BLaER1 (cell line): ENCODE measurements around the gene SLC29A3.

Source experiments
- H3K27ac ChIP-seq: shearing (Covaris generic); formaldehyde crosslinking; 2 replicates; pipeline ENCODE4 v1.8.1; 2022
- H3K27me3 ChIP-seq: shearing (Covaris generic); formaldehyde crosslinking; 2 replicates; pipeline ENCODE4 v1.8.1; 2022
- H3K36me3 ChIP-seq: shearing (Covaris generic); formaldehyde crosslinking; 2 replicates; pipeline ENCODE4 v1.8.1; 2022
- H3K4me1 ChIP-seq: shearing (Covaris generic); formaldehyde crosslinking; 2 replicates; pipeline ENCODE4 v1.8.1; 2022
- H3K4me2 ChIP-seq: shearing (Covaris generic); formaldehyde crosslinking; 2 replicates; pipeline ENCODE4 v1.8.1; 2022
- H3K4me3 ChIP-seq: shearing (Covaris generic); formaldehyde crosslinking; 2 replicates; pipeline ENCODE4 v1.8.1; 2022
- H3K9ac ChIP-seq: shearing (Covaris generic); formaldehyde crosslinking; 2 replicates; pipeline ENCODE4 v1.8.1; 2022
- H3K9me3 ChIP-seq: shearing (Covaris generic); formaldehyde crosslinking; 2 replicates; pipeline ENCODE4 v1.8.1; 2022
- H4K20me1 ChIP-seq: shearing (Covaris generic); formaldehyde crosslinking; 2 replicates; pipeline ENCODE4 v1.8.1; 2022
- Cebpa-rat ChIP-seq: shearing (Covaris generic); IDR thresholded peaks from 2 replicates; pipeline ENCODE4 v1.8.1; 2022

Gene SLC29A3

DNA sequence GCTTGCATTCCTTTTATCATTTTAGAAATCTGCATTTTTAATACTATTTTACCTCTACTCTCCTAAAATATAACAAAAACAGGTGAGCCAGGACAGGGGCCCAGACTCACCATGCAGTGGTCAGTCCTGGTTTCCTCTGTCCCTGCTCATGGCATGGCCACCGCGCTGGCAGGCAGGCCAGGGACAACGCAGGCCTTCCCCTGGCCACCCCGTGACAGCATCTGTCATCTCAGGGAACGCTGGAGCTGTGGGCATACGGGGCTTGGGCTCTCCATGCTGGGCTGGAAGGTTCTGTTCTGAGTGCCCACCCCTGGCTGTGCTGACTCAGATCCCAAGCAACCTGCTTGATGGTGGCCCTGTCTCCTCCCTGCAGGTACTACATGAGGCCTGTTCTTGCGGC is 42.5 kb downstream of the SLC29A3 start:
- no peak for TF ChIP-seq Cebpa-rat
- H3K36me3 ChIP-seq: peaks cover 92% of the 10 kb centered on the region
- no peak overlapping the region for H3K27ac ChIP-seq
- H4K20me1 ChIP-seq: no peaks in the 10 kb centered on the region
- H3K9ac ChIP-seq: no peak overlapping the region
- H3K9me3 ChIP-seq: no peaks in the 10 kb centered on the region
- H3K4me1 ChIP-seq: no peaks in the 10 kb centered on the region
- no peak overlapping the region for H3K4me2 ChIP-seq
- H3K4me3 ChIP-seq: no peak overlapping the region
- no peaks in the 10 kb centered on the region for H3K27me3 ChIP-seq

DNA sequence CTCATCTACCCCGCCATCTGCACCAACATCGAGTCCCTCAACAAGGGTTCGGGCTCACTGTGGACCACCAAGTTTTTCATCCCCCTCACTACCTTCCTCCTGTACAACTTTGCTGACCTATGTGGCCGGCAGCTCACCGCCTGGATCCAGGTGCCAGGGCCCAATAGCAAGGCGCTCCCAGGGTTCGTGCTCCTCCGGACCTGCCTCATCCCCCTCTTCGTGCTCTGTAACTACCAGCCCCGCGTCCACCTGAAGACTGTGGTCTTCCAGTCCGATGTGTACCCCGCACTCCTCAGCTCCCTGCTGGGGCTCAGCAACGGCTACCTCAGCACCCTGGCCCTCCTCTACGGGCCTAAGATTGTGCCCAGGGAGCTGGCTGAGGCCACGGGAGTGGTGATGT is 43.1 kb downstream of the SLC29A3 start:
- Histone ChIP-seq H3K4me1 (no peaks in the 10 kb centered on the region), H3K9me3 (no peaks in the 10 kb centered on the region)

DNA sequence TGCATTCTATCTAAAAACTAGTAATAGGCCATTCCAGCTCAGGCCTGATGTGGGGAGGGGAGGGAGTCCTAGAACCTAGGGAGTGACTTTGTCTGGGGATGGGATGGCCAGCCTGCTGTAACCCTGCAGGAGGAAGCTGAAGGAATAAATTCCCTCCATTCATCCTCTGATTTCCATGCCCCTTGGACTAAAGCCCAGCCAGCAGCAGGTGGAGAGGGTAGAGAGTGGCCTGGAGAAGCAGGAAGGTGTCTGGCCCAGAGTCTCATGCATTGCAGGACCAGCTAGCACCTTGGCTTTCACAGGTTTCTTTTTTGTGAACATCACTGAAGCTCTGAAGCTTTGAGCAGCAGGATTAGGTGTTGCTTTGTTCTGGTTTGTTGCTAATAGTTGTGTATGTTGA is 44.9 kb downstream of the SLC29A3 start:
- Histone ChIP-seq H3K27me3 (no peaks in the 10 kb centered on the region), H3K4me2 (no peak overlapping the region), H3K4me3 (no peak overlapping the region), H3K27ac (no peak overlapping the region), H3K4me1 (no peaks in the 10 kb centered on the region), H4K20me1 (no peaks in the 10 kb centered on the region), H3K9ac (no peak overlapping the region), H3K9me3 (no peaks in the 10 kb centered on the region), H3K36me3 (peaks cover 69% of the 10 kb centered on the region)
- TF ChIP-seq Cebpa-rat: no peak

More for the DNA sequence above, 43.1 kb downstream of the SLC29A3 start:
- H3K9ac ChIP-seq: no peak overlapping the region
- H3K4me3 ChIP-seq: no peak overlapping the region
- H3K27me3 ChIP-seq: no peaks in the 10 kb centered on the region
- no peaks in the 10 kb centered on the region for H4K20me1 ChIP-seq
- no peak overlapping the region for H3K27ac ChIP-seq
- TF ChIP-seq Cebpa-rat: no peak
- no peak overlapping the region for H3K4me2 ChIP-seq
- peaks cover 87% of the 10 kb centered on the region for H3K36me3 ChIP-seq

DNA sequence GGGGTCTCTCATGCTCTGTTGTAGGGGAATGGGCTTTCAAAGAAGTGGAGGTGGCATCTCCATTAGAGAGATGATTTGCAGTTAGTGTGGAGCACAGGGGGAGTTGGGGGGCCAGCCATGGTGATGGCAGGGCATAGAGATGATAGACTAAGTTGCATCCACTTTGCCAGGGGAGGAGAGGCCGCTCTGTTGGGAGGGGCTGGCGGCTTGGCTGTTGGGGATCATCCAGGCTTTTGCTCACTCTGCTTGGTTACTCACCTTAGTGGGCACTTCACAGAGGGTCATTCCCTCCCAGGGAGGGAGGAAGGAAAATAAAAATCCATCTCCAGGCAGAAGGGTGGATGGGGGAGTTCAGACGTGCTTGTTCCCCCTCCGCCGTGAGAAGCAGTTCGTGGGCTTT is 46.3 kb downstream of the SLC29A3 start:
- H3K4me1 ChIP-seq: no peaks in the 10 kb centered on the region

DNA sequence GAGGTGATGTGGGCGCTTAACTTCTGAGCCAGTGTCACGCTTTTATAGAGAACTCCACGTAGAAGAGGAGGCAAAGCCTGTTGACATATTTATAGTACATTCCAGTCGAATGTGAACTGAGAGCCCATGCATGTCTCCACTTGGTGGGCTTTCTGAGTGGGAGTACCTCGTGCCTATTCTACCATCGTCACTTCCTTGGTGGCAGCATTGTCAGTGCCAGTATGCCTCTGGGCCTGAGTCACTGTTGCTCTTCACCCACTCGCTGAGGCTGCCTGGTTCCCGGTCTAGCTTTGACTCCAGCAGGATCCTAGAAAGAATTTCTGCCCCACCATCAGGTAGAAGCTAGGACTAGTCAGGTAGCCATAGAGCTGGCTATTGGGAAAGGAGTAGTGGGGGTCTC is 47.6 kb downstream of the SLC29A3 start:
- H3K4me2 ChIP-seq: no peak overlapping the region

More for the DNA sequence above, 46.3 kb downstream of the SLC29A3 start:
- Histone ChIP-seq H3K4me3 (no peak overlapping the region), H3K4me2 (no peak overlapping the region), H3K9me3 (no peaks in the 10 kb centered on the region), H4K20me1 (no peaks in the 10 kb centered on the region), H3K27ac (no peak overlapping the region), H3K36me3 (peaks cover 54% of the 10 kb centered on the region), H3K9ac (no peak overlapping the region), H3K27me3 (no peaks in the 10 kb centered on the region)
- TF ChIP-seq Cebpa-rat: no peak

DNA sequence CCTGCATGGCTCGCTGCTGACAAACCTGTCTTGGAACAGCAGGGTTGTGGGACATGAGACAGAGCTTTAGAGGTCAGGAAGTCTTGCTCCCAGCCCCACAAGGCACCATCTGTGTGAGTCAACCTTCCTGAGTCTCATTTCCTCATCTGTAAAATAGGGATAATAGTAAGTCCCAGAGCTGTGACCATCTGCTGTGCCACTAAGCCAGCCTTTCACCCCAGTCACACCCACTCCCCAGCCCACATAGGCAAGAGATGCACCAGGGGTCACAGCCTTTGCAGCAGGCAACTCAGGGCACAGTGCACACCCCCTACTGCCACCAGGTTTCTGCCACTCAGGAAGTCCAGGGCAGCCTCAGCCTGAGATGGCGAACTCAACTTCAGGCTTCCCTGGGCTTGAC is 48.2 kb downstream of the SLC29A3 start:
- Histone ChIP-seq H3K4me3 (no peak overlapping the region), H3K36me3 (peaks cover 35% of the 10 kb centered on the region), H3K4me2 (no peak overlapping the region), H3K27ac (no peak overlapping the region), H3K9me3 (no peaks in the 10 kb centered on the region), H4K20me1 (no peaks in the 10 kb centered on the region), H3K4me1 (peaks cover 8% of the 10 kb centered on the region; the same call in 1 of the 2 replicates), H3K27me3 (no peaks in the 10 kb centered on the region), H3K9ac (no peak overlapping the region)
- TF ChIP-seq Cebpa-rat: no peak

More for the DNA sequence above, 47.6 kb downstream of the SLC29A3 start:
- H3K9me3 ChIP-seq: no peaks in the 10 kb centered on the region
- no peaks in the 10 kb centered on the region for H3K27me3 ChIP-seq
- no peak overlapping the region for H3K9ac ChIP-seq
- no peaks in the 10 kb centered on the region for H4K20me1 ChIP-seq
- no peak for TF ChIP-seq Cebpa-rat
- peaks cover 3% of the 10 kb centered on the region; the same call in 1 of the 2 replicates for H3K4me1 ChIP-seq
- peaks cover 41% of the 10 kb centered on the region for H3K36me3 ChIP-seq
- no peak overlapping the region for H3K4me3 ChIP-seq
- H3K27ac ChIP-seq: no peak overlapping the region

DNA sequence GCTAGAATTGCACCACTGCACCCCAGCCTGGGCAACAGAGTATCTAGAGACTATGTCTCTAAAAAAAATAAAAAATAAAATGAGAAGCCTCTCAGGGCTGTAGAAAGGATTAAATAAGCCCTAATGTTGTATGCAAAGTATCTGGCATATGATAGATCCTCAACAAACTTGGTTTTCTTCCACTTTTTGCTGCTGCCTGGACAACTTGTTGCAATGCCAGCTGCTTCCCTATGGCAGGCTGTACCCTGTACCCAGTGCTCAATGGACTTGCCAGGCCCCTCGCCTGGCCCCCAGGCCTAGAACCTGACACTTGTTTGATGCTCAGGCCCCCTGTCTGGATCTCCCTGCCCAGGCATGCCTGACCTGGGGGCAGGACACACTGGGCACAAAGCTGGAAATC is 49.1 kb downstream of the SLC29A3 start:
- Histone ChIP-seq H3K9ac (no peak overlapping the region), H3K4me2 (no peak overlapping the region), H3K4me3 (no peak overlapping the region), H3K4me1 (peaks cover 8% of the 10 kb centered on the region; the same call in 1 of the 2 replicates), H4K20me1 (no peaks in the 10 kb centered on the region), H3K27me3 (no peaks in the 10 kb centered on the region), H3K9me3 (no peaks in the 10 kb centered on the region), H3K36me3 (peaks cover 26% of the 10 kb centered on the region), H3K27ac (no peak overlapping the region)
- no peak for TF ChIP-seq Cebpa-rat

DNA sequence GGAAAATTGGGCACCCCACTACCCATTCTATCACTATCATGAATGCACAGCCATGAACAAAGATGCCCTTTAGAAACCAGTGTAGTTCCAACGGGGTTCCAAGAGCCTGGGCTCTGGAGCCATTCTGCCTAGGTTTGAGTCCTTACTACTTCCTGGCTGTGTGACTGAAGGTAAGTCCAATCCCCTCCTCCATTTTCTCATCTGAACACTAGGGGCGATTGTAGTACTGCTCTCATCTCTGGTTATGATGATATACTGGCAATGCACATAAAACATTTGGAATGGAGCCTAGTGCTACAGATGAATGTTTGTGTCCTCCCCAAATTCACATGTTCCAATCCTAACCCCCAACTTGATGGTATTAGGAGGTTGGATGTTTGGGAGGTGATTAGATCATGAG is 49.6 kb downstream of the SLC29A3 start:
- H3K9ac ChIP-seq: no peak overlapping the region
- H3K36me3 ChIP-seq: peaks cover 24% of the 10 kb centered on the region
- no peak for TF ChIP-seq Cebpa-rat
- H4K20me1 ChIP-seq: no peaks in the 10 kb centered on the region
- no peaks in the 10 kb centered on the region for H3K27me3 ChIP-seq
- no peak overlapping the region for H3K4me3 ChIP-seq
- H3K4me2 ChIP-seq: no peak overlapping the region
- H3K4me1 ChIP-seq: peaks cover 8% of the 10 kb centered on the region; the same call in 1 of the 2 replicates
- H3K9me3 ChIP-seq: no peaks in the 10 kb centered on the region
- no peak overlapping the region for H3K27ac ChIP-seq

DNA sequence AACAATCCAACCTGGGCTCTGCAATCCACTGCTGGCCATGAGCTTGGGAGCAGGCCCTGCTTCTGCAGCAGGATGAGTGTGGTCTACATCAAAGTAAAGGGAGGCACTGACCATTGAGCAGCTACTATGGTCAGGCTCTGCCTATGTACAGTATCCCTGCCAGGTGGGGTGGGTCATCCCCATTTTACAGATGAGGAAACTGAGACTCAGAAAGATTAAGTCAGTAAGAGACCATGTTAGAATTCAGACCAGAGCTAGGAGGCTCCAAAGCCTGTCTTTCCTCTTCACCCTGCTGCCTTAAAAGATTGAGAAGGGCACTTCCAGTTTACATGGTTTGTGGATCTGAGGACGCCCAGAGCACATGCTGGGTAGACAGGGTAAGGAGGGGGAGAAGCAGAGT is 50.5 kb downstream of the SLC29A3 start:
- H3K4me2 ChIP-seq: no peak overlapping the region
- no peaks in the 10 kb centered on the region for H3K27me3 ChIP-seq
- peaks cover 14% of the 10 kb centered on the region for H3K36me3 ChIP-seq
- no peaks in the 10 kb centered on the region for H3K9me3 ChIP-seq
- no peak for TF ChIP-seq Cebpa-rat
- no peaks in the 10 kb centered on the region for H4K20me1 ChIP-seq
- H3K27ac ChIP-seq: no peak overlapping the region
- H3K4me3 ChIP-seq: no peak overlapping the region
- H3K4me1 ChIP-seq: peaks cover 8% of the 10 kb centered on the region; the same call in 1 of the 2 replicates
- no peak overlapping the region for H3K9ac ChIP-seq

DNA sequence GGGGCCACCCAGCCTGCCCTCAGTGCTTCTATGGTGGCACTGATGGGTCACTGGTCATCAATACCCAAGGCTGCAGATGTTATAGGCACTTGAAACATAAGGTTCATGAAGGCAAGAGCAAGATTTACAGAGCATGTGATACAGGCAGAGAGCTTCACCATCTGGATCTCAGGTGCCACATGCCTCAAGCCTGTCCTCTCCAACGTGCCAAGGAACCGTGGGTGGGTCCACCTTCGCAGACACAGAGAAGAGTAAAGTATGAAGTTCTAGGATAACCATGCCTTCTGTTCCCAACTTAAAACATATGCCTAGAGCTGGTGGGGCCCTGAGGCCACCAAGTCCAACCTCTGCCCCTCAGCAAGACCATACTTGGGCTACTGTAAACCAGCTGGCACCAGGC is 51.0 kb downstream of the SLC29A3 start:
- H3K27ac ChIP-seq: no peak overlapping the region
- no peaks in the 10 kb centered on the region for H4K20me1 ChIP-seq
- peaks cover 10% of the 10 kb centered on the region for H3K36me3 ChIP-seq
- no peaks in the 10 kb centered on the region for H3K27me3 ChIP-seq
- H3K4me3 ChIP-seq: no peak overlapping the region
- H3K9ac ChIP-seq: no peak overlapping the region
- peaks cover 8% of the 10 kb centered on the region; the same call in 1 of the 2 replicates for H3K4me1 ChIP-seq
- no peaks in the 10 kb centered on the region for H3K9me3 ChIP-seq
- TF ChIP-seq Cebpa-rat: no peak
- no peak overlapping the region for H3K4me2 ChIP-seq

DNA sequence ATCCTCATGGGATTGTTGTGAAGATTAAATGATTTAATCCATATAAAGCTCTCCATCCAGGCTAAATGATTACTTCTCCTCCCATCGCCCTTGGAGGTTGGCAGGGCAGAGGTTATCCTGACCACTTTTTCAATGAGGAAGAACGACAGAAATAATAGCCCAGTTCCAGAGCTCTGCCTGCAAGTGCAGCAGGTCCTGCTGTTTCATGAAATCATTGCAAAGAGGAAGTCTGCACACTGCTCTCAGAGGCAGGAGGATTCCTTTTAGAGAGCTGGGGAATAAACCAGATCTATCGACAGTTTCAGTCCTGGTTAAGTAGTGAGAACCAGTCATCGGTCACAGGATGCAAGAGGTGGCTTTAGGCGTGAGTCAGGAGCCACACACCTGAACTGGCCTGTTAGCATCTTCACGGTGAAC is 52.7 kb downstream of the SLC29A3 start:
- Histone ChIP-seq H3K27me3 (no peaks in the 10 kb centered on the region), H3K4me1 (peaks cover 18% of the 10 kb centered on the region)
- TF ChIP-seq Cebpa-rat: no peak

More for the DNA sequence above, 52.7 kb downstream of the SLC29A3 start:
- Histone ChIP-seq H3K27ac (no peak overlapping the region), H3K9ac (no peak overlapping the region), H3K36me3 (no peaks in the 10 kb centered on the region), H3K4me3 (no peak overlapping the region), H4K20me1 (no peaks in the 10 kb centered on the region), H3K4me2 (no peak overlapping the region), H3K9me3 (no peaks in the 10 kb centered on the region)
